ENCODE results near the gene BUB1. TPM values are rescaled to one million over a fixed set of nuclear protein-coding genes. Genes with fewer than 3 reads are reported as not detected.
"Not testable (repeated sequence)": the region's sequence is repeated elsewhere in the genome, so short reads cannot be mapped to it uniquely, and the experiment has no call there.

Gene BUB1
- total RNA-seq, 1 donor from 2014 or later: 57.2 TPM

- DNase-seq (ENCODE audit: low read depth): no peak
- H3K4me3 ChIP-seq (ENCODE audit: low read depth, low read length): no peak overlapping the region
- TF ChIP-seq CTCF (conservative IDR thresholded peaks at IDR 0.05; ENCODE audit: low read depth, low read length): no peak
Measured at GRCh38 chr2:110712737-110713136, 34.9 kb upstream of the BUB1 start.

- no peak overlapping the region for H3K4me3 ChIP-seq (ENCODE audit: low read depth, low read length)
- TF ChIP-seq CTCF (conservative IDR thresholded peaks at IDR 0.05; ENCODE audit: low read depth, low read length): no peak
- DNase-seq (ENCODE audit: low read depth): no peak
Measured at GRCh38 chr2:110708455-110708854, 30.6 kb upstream of the BUB1 start.

- no peak overlapping the region for H3K4me3 ChIP-seq (ENCODE audit: low read depth, low read length)
- no peak for TF ChIP-seq CTCF (conservative IDR thresholded peaks at IDR 0.05; ENCODE audit: low read depth, low read length)
- DNase-seq (ENCODE audit: low read depth): no peak
Measured at GRCh38 chr2:110707386-110707965, 29.6 kb upstream of the BUB1 start.

- no peak for TF ChIP-seq CTCF (conservative IDR thresholded peaks at IDR 0.05; ENCODE audit: low read depth, low read length)
- H3K4me3 ChIP-seq (ENCODE audit: low read depth, low read length): no peak overlapping the region
- DNase-seq (ENCODE audit: low read depth): no peak
Measured at GRCh38 chr2:110702514-110703380, 24.9 kb upstream of the BUB1 start.

- DNase-seq (ENCODE audit: low read depth); H3K4me3 ChIP-seq (ENCODE audit: low read depth, low read length): not testable (repeated sequence)
Measured at GRCh38 chr2:110698253-110698652, 20.4 kb upstream of the BUB1 start.

- DNase-seq (ENCODE audit: low read depth); H3K4me3 ChIP-seq (ENCODE audit: low read depth, low read length): not testable (repeated sequence)
Measured at GRCh38 chr2:110695146-110695898, 17.5 kb upstream of the BUB1 start.

GRCh38 chr2:110691612-110692258 lies 13.9 kb upstream of the BUB1 start:
- DNase-seq (ENCODE audit: low read depth): no peak
- TF ChIP-seq CTCF (conservative IDR thresholded peaks at IDR 0.05; ENCODE audit: low read depth, low read length): no peak
- H3K4me3 ChIP-seq (ENCODE audit: low read depth, low read length): no peak overlapping the region

Data from epithelial cell of proximal tubule (primary cell).